Measurements from ENCODE around the gene ADAMTS3.

Gene ADAMTS3

DNA sequence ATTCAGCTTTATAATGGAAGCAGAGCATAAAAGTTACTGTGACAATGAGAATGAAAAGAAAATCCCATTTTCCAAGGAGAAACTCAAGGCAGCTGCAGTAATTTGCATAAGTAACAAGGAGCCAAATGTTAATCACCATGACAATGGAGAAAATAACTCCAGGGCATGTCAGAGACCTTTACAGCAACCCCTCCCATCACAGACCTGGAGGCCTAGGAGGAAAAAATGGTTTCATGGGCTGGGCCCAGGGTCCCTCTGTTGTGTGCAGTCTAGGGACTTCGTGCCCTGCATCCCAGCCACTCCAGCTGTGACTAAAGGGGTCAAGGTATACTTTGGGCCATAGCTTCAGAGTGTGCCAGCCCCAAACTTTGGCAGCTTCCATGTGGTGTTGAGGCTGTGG is 313.8 kb downstream of the ADAMTS3 start:
- no peak for TF ChIP-seq CTCF (conservative IDR thresholded peaks at IDR 0.05; ENCODE audit: low read length)
- no peak overlapping the region for H3K4me3 ChIP-seq (ENCODE audit: low read length)
- DNase-seq (ENCODE audit: low read depth): no peak

GRCh38 chr4:72243641-72244040 is 325.4 kb downstream of the ADAMTS3 start:
- no peak for DNase-seq (ENCODE audit: low read depth)
- no peak for TF ChIP-seq CTCF (conservative IDR thresholded peaks at IDR 0.05; ENCODE audit: low read length)
- no peak overlapping the region for H3K4me3 ChIP-seq (ENCODE audit: low read length)

DNA sequence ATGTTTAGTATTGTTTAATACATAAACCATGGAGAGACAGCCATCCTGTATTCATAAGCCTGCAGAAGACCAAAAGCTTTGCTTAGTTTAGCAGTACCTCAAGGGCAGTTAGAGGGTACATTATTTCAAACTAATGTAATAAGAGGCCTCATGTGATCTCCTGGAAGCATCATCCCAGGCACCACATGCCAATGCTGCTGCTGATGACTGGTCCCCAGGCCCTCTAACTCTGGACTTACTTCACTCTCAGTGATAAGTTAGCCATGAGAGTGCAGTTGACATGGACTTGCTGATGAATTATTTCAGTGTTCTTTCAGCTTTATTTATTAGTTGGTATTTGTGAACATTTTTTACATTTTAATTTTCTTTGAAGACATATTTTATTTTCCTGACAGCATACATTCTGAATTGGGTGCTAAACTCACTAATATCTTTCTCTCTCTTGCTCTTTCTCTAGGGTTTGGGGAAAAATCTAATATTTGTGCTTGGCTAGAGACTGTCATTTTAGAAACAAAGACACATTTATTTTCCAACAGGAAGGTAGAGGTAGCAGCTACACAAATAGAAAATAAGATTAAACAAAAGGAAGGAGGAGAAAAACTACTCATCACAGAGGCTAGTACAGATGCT is 329.4 kb downstream of the ADAMTS3 start:
- no peak overlapping the region for H3K4me3 ChIP-seq (ENCODE audit: low read length)
- no peak for TF ChIP-seq CTCF (conservative IDR thresholded peaks at IDR 0.05; ENCODE audit: low read length)
- DNase-seq (ENCODE audit: low read depth): no peak
